Karpas-422 (cell line): Measurements from ENCODE around the gene GRIFIN. TPM values are rescaled to one million over a fixed set of nuclear protein-coding genes. Genes with fewer than 3 reads are reported as not detected.

Experiments used
- DNase-seq: peaks from one replicate; pipeline ENCODE4 v3.0.0-alpha.2; 2015
- H2AFZ ChIP-seq: fragments of 200-600 bp; sonication (generic); 2 replicates; pipeline ENCODE4 v1.6.1; 2014; ENCODE audit warnings: antibody characterized with exemption, low read length, mixed read lengths
- H3K27ac ChIP-seq: fragments of 200-600 bp; sonication (generic); 2 replicates; pipeline ENCODE4 v1.5.1; 2014; ENCODE audit warnings: mild to moderate bottlenecking, low read length, moderate library complexity
- H3K27me3 ChIP-seq: fragments of 200-600 bp; sonication (generic); 2 replicates; pipeline ENCODE4 v1.6.1; 2014; ENCODE audit warnings: low read length, mixed read lengths
- H3K36me3 ChIP-seq: fragments of 200-600 bp; sonication (generic); 2 replicates; pipeline ENCODE4 v1.6.1; 2014; ENCODE audit warnings: low read length, mixed read lengths; ENCODE audit not compliant: insufficient read depth
- H3K4me1 ChIP-seq: fragments of 200-600 bp; sonication (generic); 2 replicates; pipeline ENCODE4 v1.6.1; 2014; ENCODE audit warnings: mild to moderate bottlenecking, low read length, mixed read lengths
- H3K4me2 ChIP-seq: fragments of 200-600 bp; sonication (generic); 2 replicates; pipeline ENCODE4 v1.6.1; 2014; ENCODE audit warnings: low read length, low read depth, mild to moderate bottlenecking; ENCODE audit not compliant: poor library complexity, severe bottlenecking
- H3K4me3 ChIP-seq: fragments of 200-600 bp; sonication (generic); 2 replicates; pipeline ENCODE4 v1.5.1; 2014; ENCODE audit warnings: mild to moderate bottlenecking, antibody characterized with exemption, low read length, mixed read lengths
- H3K79me2 ChIP-seq: fragments of 200-600 bp; sonication (generic); 2 replicates; pipeline ENCODE4 v1.6.1; 2014; ENCODE audit warnings: mild to moderate bottlenecking, low read length, mixed read lengths
- H3K9ac ChIP-seq: fragments of 200-600 bp; sonication (generic); 2 replicates; pipeline ENCODE4 v1.6.0; 2014; ENCODE audit warnings: low read length
- H3K9me2 ChIP-seq: fragments of 200-600 bp; sonication (generic), shearing (Covaris generic); replicated peaks from 2 replicates; pipeline ENCODE4 v1.6.0; 2014; ENCODE audit warnings: mild to moderate bottlenecking, low read length, moderate library complexity; ENCODE audit not compliant: insufficient read depth
- H3K9me3 ChIP-seq: fragments of 300-700, 200-600 bp; sonication (generic); 2 replicates; pipeline ENCODE4 v1.6.1; 2014; ENCODE audit warnings: low read length, mixed read lengths
- H4K20me1 ChIP-seq: fragments of 200-600 bp; sonication (generic); 2 replicates; pipeline ENCODE4 v1.6.1; 2014; ENCODE audit warnings: mild to moderate bottlenecking, antibody characterized with exemption, low read length, low read depth; ENCODE audit not compliant: insufficient read depth
- total RNA-seq: library from RNA; depleted of rRNA; stranded (reverse); fragments of >200 nt; shearing (Covaris generic); gene quantifications from 2 replicates; pipeline ENCODE4 v1.2.3, GENCODE V29; 2014; ENCODE audit warnings: low replicate concordance

GRIFIN gene
- total RNA-seq, 1 experiment from 2014 or later = not detected

- Histone ChIP-seq H4K20me1 (no peaks in the 10 kb centered on the region), H3K79me2 (no peaks in the 10 kb centered on the region), H2AFZ (no peak overlapping the region), H3K9me2 (no peaks in the 10 kb centered on the region), H3K4me3 (no peak overlapping the region), H3K9me3 (no peaks in the 10 kb centered on the region), H3K36me3 (no peaks in the 10 kb centered on the region), H3K27ac (no peak overlapping the region), H3K27me3 (no peaks in the 10 kb centered on the region), H3K9ac (no peak overlapping the region), H3K4me2 (no peak overlapping the region), H3K4me1 (no peaks in the 10 kb centered on the region)
- DNase-seq = no peak
Observed at GRCh38 chr7:2504128-2504888, 28.1 kb upstream of the GRIFIN start.

DNA sequence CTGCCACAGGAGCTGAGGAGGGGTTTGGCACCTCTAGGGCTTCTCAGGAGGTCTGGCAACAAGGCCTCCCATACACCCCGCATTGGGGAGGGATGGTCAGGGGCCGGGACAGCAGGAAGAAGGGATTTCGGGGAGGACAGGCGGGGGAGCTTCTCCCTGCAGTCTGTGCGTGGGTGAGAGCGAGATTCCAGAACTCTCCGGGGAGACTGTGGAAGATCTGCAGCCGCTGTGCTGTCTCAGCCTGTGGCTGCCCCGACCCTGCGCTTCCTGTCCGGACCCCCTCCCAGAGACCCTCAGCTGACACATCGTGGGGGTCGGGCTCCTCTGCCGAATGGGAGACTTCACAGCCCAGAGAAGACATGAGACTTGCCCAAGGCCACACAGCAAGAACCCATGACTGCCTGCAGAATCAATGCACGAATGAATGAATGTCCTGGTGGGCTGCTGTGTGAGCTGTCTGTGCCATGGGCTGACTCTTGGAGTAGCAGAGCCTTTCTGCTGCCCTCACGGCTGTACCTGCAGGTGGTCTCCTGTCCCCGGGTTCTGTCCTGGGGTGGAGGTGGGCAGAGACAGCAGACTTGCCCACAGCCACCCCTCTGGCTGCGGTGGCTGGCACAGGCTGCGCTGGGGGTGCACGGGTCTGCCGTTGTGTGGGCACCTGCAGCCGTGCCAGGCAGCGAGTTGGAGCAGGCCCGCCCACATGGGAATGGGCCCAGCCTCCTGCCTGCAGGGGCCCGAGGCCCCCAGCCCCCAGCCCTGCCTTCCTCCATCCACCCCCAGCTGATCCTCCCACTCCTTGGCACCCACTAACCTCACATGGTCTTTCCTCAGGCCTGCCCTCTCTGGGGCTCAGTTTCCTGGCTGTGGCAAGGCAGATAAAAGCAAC lies 27.1 kb upstream of the GRIFIN start:
- Histone ChIP-seq H2AFZ (no peak overlapping the region), H3K9me2 (no peaks in the 10 kb centered on the region), H4K20me1 (no peaks in the 10 kb centered on the region), H3K27ac (no peak overlapping the region), H3K9me3 (no peaks in the 10 kb centered on the region), H3K27me3 (no peaks in the 10 kb centered on the region), H3K79me2 (no peaks in the 10 kb centered on the region), H3K4me3 (no peak overlapping the region), H3K4me1 (no peaks in the 10 kb centered on the region), H3K36me3 (no peaks in the 10 kb centered on the region), H3K4me2 (no peak overlapping the region), H3K9ac (no peak overlapping the region)
- DNase-seq = no peak

GRCh38 chr7:2502647-2502966 lies 26.4 kb upstream of the GRIFIN start:
- Histone ChIP-seq H3K36me3 (no peaks in the 10 kb centered on the region), H3K27ac (no peak overlapping the region), H3K79me2 (no peaks in the 10 kb centered on the region), H3K9me3 (no peaks in the 10 kb centered on the region), H3K4me1 (no peaks in the 10 kb centered on the region), H2AFZ (no peak overlapping the region), H4K20me1 (no peaks in the 10 kb centered on the region), H3K4me3 (no peak overlapping the region), H3K4me2 (no peak overlapping the region), H3K9ac (no peak overlapping the region), H3K9me2 (no peaks in the 10 kb centered on the region), H3K27me3 (no peaks in the 10 kb centered on the region)
- no peak for DNase-seq

GRCh38 chr7:2501947-2502646 lies 25.9 kb upstream of the GRIFIN start:
- H3K4me2 ChIP-seq = no peak overlapping the region
- H3K4me3 ChIP-seq = no peak overlapping the region
- H3K36me3 ChIP-seq = no peaks in the 10 kb centered on the region
- no peaks in the 10 kb centered on the region for H3K9me2 ChIP-seq
- no peaks in the 10 kb centered on the region for H3K4me1 ChIP-seq
- no peak for DNase-seq
- H3K79me2 ChIP-seq = no peaks in the 10 kb centered on the region
- no peaks in the 10 kb centered on the region for H3K27me3 ChIP-seq
- no peaks in the 10 kb centered on the region for H3K9me3 ChIP-seq
- H3K9ac ChIP-seq = no peak overlapping the region
- H4K20me1 ChIP-seq = no peaks in the 10 kb centered on the region
- H3K27ac ChIP-seq = no peak overlapping the region
- H2AFZ ChIP-seq = no peak overlapping the region

- H3K4me3 ChIP-seq = no peak overlapping the region
- H2AFZ ChIP-seq = no peak overlapping the region
- no peaks in the 10 kb centered on the region for H3K4me1 ChIP-seq
- no peaks in the 10 kb centered on the region for H4K20me1 ChIP-seq
- no peaks in the 10 kb centered on the region for H3K9me2 ChIP-seq
- H3K9ac ChIP-seq = no peak overlapping the region
- H3K36me3 ChIP-seq = no peaks in the 10 kb centered on the region
- H3K9me3 ChIP-seq = no peaks in the 10 kb centered on the region
- no peak overlapping the region for H3K27ac ChIP-seq
- no peaks in the 10 kb centered on the region for H3K27me3 ChIP-seq
- no peak overlapping the region for H3K4me2 ChIP-seq
- H3K79me2 ChIP-seq = no peaks in the 10 kb centered on the region
- DNase-seq = no peak
Observed at GRCh38 chr7:2500701-2501100, 24.5 kb upstream of the GRIFIN start.

GRCh38 chr7:2499719-2500430 lies 23.7 kb upstream of the GRIFIN start:
- DNase-seq = no peak
- Histone ChIP-seq H3K4me3 (no peak overlapping the region), H2AFZ (no peak overlapping the region), H3K79me2 (no peaks in the 10 kb centered on the region), H3K4me2 (no peak overlapping the region), H3K9ac (no peak overlapping the region), H3K9me2 (no peaks in the 10 kb centered on the region), H3K27ac (no peak overlapping the region), H3K27me3 (no peaks in the 10 kb centered on the region), H3K4me1 (no peaks in the 10 kb centered on the region), H3K9me3 (no peaks in the 10 kb centered on the region), H4K20me1 (no peaks in the 10 kb centered on the region), H3K36me3 (no peaks in the 10 kb centered on the region)

DNA sequence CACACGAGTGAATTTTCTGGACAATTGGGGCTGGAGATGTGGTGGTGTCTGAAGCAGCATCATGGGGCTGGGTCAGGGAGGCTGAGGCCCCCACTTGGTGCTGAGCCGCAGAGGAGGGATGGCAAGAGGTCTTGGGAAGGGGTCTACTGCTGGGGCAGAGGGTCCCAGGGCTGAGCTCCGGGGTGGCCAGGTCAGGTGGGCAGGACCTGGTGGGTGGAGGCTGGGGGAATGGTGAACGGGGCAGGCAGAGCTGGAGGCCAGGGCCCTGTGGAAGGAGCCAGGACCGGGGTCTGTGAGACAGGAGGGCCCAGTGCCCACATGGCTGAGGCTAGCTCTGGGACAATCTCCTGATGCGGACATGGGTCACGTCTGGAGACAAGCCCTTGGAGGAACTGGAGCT lies 23.0 kb upstream of the GRIFIN start:
- Histone ChIP-seq H3K4me2 (no peak overlapping the region), H3K9me3 (no peaks in the 10 kb centered on the region), H3K36me3 (no peaks in the 10 kb centered on the region), H4K20me1 (no peaks in the 10 kb centered on the region), H3K79me2 (no peaks in the 10 kb centered on the region), H3K4me1 (no peaks in the 10 kb centered on the region), H3K27me3 (no peaks in the 10 kb centered on the region), H3K9ac (no peak overlapping the region), H3K4me3 (no peak overlapping the region), H2AFZ (no peak overlapping the region), H3K9me2 (no peaks in the 10 kb centered on the region), H3K27ac (no peak overlapping the region)
- DNase-seq = no peak

GRCh38 chr7:2498708-2499107 lies 22.5 kb upstream of the GRIFIN start:
- no peaks in the 10 kb centered on the region for H3K36me3 ChIP-seq

More at GRCh38 chr7:2498708-2499107, 22.5 kb upstream of the GRIFIN start:
- Histone ChIP-seq H3K79me2 (no peaks in the 10 kb centered on the region), H3K27ac (no peak overlapping the region), H3K4me2 (no peak overlapping the region), H3K4me1 (no peaks in the 10 kb centered on the region), H3K9me3 (no peaks in the 10 kb centered on the region), H3K27me3 (no peaks in the 10 kb centered on the region), H3K9ac (no peak overlapping the region), H3K9me2 (no peaks in the 10 kb centered on the region), H4K20me1 (no peaks in the 10 kb centered on the region), H3K4me3 (no peak overlapping the region), H2AFZ (no peak overlapping the region)
- no peak for DNase-seq
